HG02642 (cell line): ENCODE results near the gene BAZ2A.

Experiments used
- ATAC-seq: cut with Tn5 transposase; IDR thresholded peaks from one replicate; pipeline ENCODE4 v1.9.1; 2021; ENCODE audit warnings: mild to moderate bottlenecking; ENCODE audit not compliant: unreplicated experiment, poor library complexity

Gene BAZ2A

GRCh38 chr12:56635806-56636674, 5.9 kb upstream of the BAZ2A start:
- peak; percentile 48 for ATAC-seq

- peak; percentile 25 for ATAC-seq
Measured at GRCh38 chr12:56634837-56635791, 5.0 kb upstream of the BAZ2A start.

GRCh38 chr12:56634242-56634836, 4.2 kb upstream of the BAZ2A start:
- no peak for ATAC-seq

- no peak for ATAC-seq
Measured at GRCh38 chr12:56633468-56634241, 3.5 kb upstream of the BAZ2A start.

GRCh38 chr12:56632701-56633467, 2.8 kb upstream of the BAZ2A start:
- ATAC-seq, result no peak

GRCh38 chr12:56631790-56632700, 1.9 kb upstream of the BAZ2A start:
- peak; percentile 20 for ATAC-seq

DNA sequence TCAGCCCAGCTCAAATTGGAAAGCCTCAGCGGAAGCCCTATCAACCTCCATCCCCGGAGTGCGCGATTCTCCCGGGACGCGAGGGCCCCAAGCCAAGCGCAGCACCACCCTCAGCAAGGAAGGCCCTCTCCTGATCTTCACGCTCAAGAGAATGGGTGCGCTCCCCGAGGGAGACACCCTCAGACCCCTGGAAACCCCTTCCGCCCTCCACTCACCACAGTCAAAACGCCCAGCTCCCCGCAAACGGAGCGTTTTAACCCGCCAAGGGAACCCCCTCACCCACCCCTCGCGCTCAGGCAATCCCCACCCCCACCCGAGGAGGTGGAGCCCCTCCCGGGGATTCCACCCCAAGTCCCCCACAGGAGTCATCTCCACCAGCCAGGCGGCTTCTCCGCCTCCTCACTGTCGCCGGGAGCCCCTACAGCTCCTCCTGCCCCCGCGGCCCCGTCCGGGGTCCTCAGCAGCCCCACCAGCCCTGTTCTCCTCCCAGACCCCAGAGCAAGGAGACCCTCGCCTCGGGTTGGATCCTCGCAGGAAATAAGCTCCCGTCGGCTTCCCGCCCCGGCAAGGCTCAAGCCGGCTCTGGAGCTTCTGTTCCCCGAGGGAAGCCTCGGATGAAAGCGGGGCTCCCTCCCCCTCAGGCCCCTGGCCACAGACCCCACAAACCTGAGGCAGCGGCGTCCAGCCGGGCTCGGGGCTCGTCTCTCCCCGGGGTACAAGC, 507 bp downstream of the BAZ2A start:
- peak; percentile 10 for ATAC-seq

DNA sequence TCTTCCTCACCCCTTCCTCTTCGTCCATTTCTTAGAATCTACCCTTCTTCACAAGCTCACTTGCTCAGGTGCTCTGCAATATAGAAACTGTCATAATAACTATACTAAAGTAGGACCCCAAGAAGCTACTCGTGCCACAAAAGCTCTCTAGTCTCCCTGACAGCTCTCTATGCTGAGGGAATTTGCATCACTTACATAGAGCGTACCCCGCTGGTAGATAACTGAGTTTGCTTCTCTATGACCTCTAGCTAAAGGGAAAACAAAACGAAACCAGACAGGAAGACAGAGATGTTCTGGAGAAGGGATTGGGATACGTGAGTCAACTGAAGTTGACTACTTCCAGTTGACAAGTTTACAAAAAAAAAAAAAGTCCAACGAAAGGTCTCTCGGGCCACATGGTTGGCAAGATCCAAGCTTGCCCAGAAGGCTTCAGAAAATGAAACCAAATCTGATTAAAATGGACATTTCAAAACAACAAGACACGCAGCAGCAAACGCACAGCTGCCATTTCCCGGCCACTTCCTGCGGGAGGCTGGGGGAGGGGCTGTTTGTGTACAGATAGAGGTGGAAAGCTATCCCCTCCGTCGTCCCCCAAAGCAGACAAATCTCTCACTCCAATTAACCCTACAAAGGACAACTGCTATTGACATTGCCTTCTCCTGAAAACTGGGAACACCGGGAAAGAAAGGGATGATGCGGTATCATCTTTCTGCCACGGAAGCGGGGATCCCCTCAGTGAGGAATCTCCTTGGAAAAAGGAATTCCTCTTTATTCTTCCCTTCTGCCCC, 1.3 kb downstream of the BAZ2A start:
- ATAC-seq, result peak; percentile 21

- no peak for ATAC-seq
Measured at GRCh38 chr12:56626701-56627100, 3.4 kb downstream of the BAZ2A start.

- no peak for ATAC-seq
Measured at GRCh38 chr12:56622535-56622934, 7.6 kb downstream of the BAZ2A start.

DNA sequence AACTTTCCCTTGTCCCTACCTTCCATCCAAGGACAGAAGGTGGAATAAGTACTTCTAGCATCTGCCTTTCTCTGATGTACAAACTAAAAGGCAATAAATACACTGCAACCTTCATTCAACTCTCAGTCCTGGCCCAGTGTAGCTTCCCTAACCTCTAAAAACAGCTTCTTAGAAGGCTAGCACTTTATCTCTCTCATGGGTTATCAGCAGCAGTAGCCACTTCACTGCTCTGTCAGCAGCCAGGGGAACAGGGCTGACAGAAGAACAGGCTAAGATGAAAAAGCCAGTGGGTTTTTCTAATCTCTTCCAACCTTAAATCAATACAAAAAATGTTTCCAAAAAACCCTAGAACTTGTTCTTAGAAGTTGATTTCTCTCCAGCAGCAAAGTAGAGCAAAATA, 13.2 kb downstream of the BAZ2A start:
- no peak for ATAC-seq

DNA sequence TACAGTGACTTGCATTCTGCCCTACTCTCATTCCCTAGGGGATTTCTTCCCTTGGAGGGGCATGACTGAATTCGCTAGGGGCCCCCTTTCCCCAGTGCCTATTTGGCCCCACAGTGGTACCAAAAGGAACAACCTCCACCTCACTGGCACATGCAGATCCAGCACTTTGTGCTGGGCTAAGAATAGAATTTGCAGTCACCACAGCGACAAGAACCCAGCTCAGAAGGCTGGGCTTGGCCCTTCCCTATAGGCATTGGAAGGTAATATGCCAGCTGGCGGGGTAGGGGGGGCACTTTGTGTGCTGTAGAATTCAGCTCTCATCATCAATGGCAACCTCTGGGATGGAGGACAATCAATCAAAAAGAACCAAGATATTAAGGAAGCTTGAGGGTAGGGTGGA, 13.9 kb downstream of the BAZ2A start:
- ATAC-seq, result no peak

- no peak for ATAC-seq
Measured at GRCh38 chr12:56614627-56615026, 15.5 kb downstream of the BAZ2A start.

DNA sequence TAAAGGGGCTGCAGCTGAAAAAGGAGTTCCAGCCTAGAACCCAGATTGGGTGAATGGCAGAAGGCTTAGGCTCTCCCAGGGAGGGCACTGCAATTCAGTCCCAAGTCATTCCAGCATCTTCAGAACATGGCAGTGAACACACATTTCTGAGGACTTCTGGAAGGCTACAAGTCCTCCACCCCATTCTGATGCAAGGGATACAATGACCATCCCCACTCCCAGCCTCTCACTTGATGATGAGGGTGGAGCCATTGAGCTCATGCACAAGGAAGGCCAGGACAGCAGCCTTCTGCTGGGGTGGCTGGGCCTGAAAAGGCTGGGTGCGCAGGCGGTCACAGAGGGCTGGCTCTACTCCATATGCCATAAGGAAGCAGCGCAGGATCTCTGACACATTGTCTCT, 25.8 kb downstream of the BAZ2A start:
- no peak for ATAC-seq

- ATAC-seq, result no peak
Measured at GRCh38 chr12:56602239-56602638, 27.9 kb downstream of the BAZ2A start.

DNA sequence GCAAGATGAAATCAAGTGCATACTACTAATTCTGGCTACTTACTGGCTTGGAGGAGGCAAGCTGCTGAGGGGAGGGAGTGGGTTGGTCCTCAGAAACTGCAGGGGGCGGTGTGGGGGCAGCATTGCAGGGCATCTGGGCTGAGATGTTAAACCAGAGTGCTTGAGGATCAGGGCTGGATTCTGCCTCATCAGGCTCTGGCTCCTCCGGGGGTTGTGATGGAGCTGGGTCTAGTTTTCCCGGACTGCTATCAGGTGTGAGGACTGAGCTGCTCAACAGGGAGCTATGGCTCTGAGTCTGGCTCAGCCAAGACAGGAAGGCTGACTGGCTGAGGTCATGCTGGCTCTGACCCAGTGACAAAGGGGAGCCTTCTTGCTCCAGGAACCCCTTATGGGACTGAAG, 28.6 kb downstream of the BAZ2A start:
- ATAC-seq, result no peak

DNA sequence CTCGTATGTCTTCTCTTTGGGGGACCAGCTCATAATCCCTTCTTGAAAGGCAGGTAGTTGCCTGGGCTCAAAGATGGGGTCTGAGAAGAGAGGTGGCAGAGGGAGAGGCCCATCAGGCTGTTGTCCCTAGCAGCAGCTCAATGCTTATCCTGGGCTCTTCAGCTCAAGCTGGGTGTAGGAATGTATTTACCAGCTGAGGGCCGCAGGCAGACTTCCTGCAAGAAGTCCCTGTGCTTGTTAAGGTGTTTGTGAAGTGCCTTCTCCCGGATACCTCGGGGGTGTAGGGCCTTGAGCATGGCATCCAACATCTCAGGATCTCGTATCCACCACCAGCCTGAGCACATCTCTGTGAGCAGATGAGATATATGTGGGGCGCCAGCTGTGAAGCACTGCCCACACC, 29.4 kb downstream of the BAZ2A start:
- ATAC-seq, result no peak
